SU-DHL-6 (cell line): ENCODE data around the gene GPR137C.

Experiments
- H2AFZ ChIP-seq: fragments of 200-600 bp; sonication (generic); 2 replicates; pipeline ENCODE4 v1.6.1; 2014; ENCODE audit warnings: low read depth, mild to moderate bottlenecking, moderate library complexity, mixed read lengths, antibody characterized with exemption, low read length; ENCODE audit not compliant: severe bottlenecking
- H3F3A ChIP-seq: fragments of 200-600 bp; shearing (Covaris generic); 2 replicates; pipeline ENCODE4 v1.6.0; 2016; ENCODE audit warnings: antibody characterized with exemption, mild to moderate bottlenecking; ENCODE audit not compliant: insufficient read depth
- H3K27ac ChIP-seq: fragments of 200-600 bp; sonication (generic); 2 replicates; pipeline ENCODE4 v1.5.1; 2016; ENCODE audit warnings: low read depth, mild to moderate bottlenecking, low read length, moderate library complexity, mixed read lengths
- H3K27me3 ChIP-seq: fragments of 200-600 bp; sonication (generic), shearing (Covaris generic); 2 replicates; pipeline ENCODE4 v1.6.0; 2014; ENCODE audit warnings: mild to moderate bottlenecking, low read length
- H3K36me3 ChIP-seq: fragments of 200-600 bp; sonication (generic); 2 replicates; pipeline ENCODE4 v1.6.1; 2014; ENCODE audit warnings: mild to moderate bottlenecking, low read length, mixed read lengths
- H3K4me2 ChIP-seq: fragments of 300-600, 200-600 bp; shearing (Covaris generic), sonication (generic); 2 replicates; pipeline ENCODE4 v1.6.0; 2014; ENCODE audit warnings: low read length, low read depth, mild to moderate bottlenecking; ENCODE audit not compliant: poor library complexity, severe bottlenecking
- H3K4me3 ChIP-seq: fragments of 200-600 bp; sonication (generic); 2 replicates; pipeline ENCODE4 v1.5.1; 2014; ENCODE audit warnings: antibody characterized with exemption, low read length, mild to moderate bottlenecking, mixed read lengths; ENCODE audit not compliant: insufficient read depth, poor library complexity, severe bottlenecking
- H3K79me2 ChIP-seq: fragments of 200-600 bp; sonication (generic); 2 replicates; pipeline ENCODE4 v1.6.1; 2014; ENCODE audit warnings: mild to moderate bottlenecking, low read length, moderate library complexity; ENCODE audit not compliant: insufficient read depth
- H3K9ac ChIP-seq: fragments of 200-600 bp; sonication (generic); 2 replicates; pipeline ENCODE4 v1.7.0; 2014; ENCODE audit warnings: mild to moderate bottlenecking, low read length
- H3K9me2 ChIP-seq: fragments of 200-600 bp; sonication (generic); replicated peaks from 2 replicates; pipeline ENCODE4 v1.6.1; 2014; ENCODE audit warnings: low read length; ENCODE audit not compliant: insufficient read depth
- H3K9me3 ChIP-seq: fragments of 200-600 bp; sonication (generic); 2 replicates; pipeline ENCODE4 v1.6.1; 2014; ENCODE audit warnings: low read length, mixed read lengths; ENCODE audit not compliant: insufficient read depth
- H4K20me1 ChIP-seq: fragments of 200-600 bp; sonication (generic); 2 replicates; pipeline ENCODE4 v1.6.1; 2014; ENCODE audit warnings: low read depth, mild to moderate bottlenecking, antibody characterized with exemption, low read length, moderate library complexity, mixed read lengths
- EZH2phosphoT487 ChIP-seq: fragments of 200-600 bp; sonication (generic), shearing (Covaris generic); conservative IDR thresholded peaks from 2 replicates; pipeline ENCODE4 v1.6.1; 2018; ENCODE audit warnings: mild to moderate bottlenecking, antibody characterized with exemption, low read length, moderate library complexity, mixed read lengths
- TF ChIP-seq, protein P1 (sequence below): fragments of 200-600 bp; sonication (generic); IDR thresholded peaks from one replicate; pipeline ENCODE4 v1.5.1; 2017; ENCODE audit warnings: antibody characterized with exemption, mild to moderate bottlenecking, low read length, moderate library complexity; ENCODE audit not compliant: insufficient read depth, poor library complexity, severe bottlenecking

Gene GPR137C

GRCh38 chr14:52551696-52552062 lies 957 bp upstream of the GPR137C start:
- no peaks in the 10 kb centered on the region for H3K9me2 ChIP-seq
- 0 out of 2 replicates have a peak, but pooled peaks cover 9% of the 10 kb centered on the region for H3K36me3 ChIP-seq
- H3K4me2 ChIP-seq: peak overlapping the region; percentile 92
- peaks cover 16% of the 10 kb centered on the region for H3F3A ChIP-seq
- TF ChIP-seq, protein P1, sequence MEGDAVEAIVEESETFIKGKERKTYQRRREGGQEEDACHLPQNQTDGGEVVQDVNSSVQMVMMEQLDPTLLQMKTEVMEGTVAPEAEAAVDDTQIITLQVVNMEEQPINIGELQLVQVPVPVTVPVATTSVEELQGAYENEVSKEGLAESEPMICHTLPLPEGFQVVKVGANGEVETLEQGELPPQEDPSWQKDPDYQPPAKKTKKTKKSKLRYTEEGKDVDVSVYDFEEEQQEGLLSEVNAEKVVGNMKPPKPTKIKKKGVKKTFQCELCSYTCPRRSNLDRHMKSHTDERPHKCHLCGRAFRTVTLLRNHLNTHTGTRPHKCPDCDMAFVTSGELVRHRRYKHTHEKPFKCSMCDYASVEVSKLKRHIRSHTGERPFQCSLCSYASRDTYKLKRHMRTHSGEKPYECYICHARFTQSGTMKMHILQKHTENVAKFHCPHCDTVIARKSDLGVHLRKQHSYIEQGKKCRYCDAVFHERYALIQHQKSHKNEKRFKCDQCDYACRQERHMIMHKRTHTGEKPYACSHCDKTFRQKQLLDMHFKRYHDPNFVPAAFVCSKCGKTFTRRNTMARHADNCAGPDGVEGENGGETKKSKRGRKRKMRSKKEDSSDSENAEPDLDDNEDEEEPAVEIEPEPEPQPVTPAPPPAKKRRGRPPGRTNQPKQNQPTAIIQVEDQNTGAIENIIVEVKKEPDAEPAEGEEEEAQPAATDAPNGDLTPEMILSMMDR: peak; percentile 40
- no peak for TF ChIP-seq EZH2phosphoT487
- H3K4me3 ChIP-seq: peak overlapping the region; percentile 85
- peak overlapping the region; percentile 86 for H3K9ac ChIP-seq
- H3K27ac ChIP-seq: peak overlapping the region; percentile 82
- H3K27me3 ChIP-seq: no peaks in the 10 kb centered on the region
- peaks cover 58% of the 10 kb centered on the region for H3K79me2 ChIP-seq
- no peaks in the 10 kb centered on the region for H4K20me1 ChIP-seq
- H2AFZ ChIP-seq: peak overlapping the region; percentile 75
- H3K9me3 ChIP-seq: no peaks in the 10 kb centered on the region

- Histone ChIP-seq H3K9ac (peak overlapping the region; percentile 85), H3K36me3 (0 out of 2 replicates have a peak, but pooled peaks cover 10% of the 10 kb centered on the region), H3K27ac (peak overlapping the region; percentile 56), H3K4me2 (peak overlapping the region; percentile 86), H2AFZ (peak overlapping the region; percentile 92), H3F3A (peaks cover 11% of the 10 kb centered on the region), H3K79me2 (peaks cover 43% of the 10 kb centered on the region), H3K9me3 (no peaks in the 10 kb centered on the region), H3K9me2 (no peaks in the 10 kb centered on the region), H4K20me1 (no peaks in the 10 kb centered on the region; the same call in 1 of the 2 replicates), H3K27me3 (no peaks in the 10 kb centered on the region), H3K4me3 (peak overlapping the region; percentile 96)
- TF ChIP-seq, protein P1: no peak
- TF ChIP-seq EZH2phosphoT487: no peak
These were observed 500 bp downstream of the GPR137C start for GRCh38 chr14:52553002-52553670.

GRCh38 chr14:52553671-52554575 lies 1.3 kb downstream of the GPR137C start:
- H4K20me1 ChIP-seq: no peaks in the 10 kb centered on the region; the same call in 1 of the 2 replicates
- 0 out of 2 replicates have a peak, but pooled peaks cover 10% of the 10 kb centered on the region for H3K36me3 ChIP-seq
- peak overlapping the region; percentile 96 for H3K4me3 ChIP-seq
- no peaks in the 10 kb centered on the region for H3K27me3 ChIP-seq
- peak overlapping the region; percentile 86 for H3K4me2 ChIP-seq
- no peaks in the 10 kb centered on the region for H3K9me2 ChIP-seq
- peak overlapping the region; percentile 56 for H3K27ac ChIP-seq
- H3F3A ChIP-seq: peaks cover 11% of the 10 kb centered on the region
- TF ChIP-seq, protein P1: no peak
- no peak for TF ChIP-seq EZH2phosphoT487
- no peaks in the 10 kb centered on the region for H3K9me3 ChIP-seq
- peak overlapping the region; percentile 85 for H3K9ac ChIP-seq
- H3K79me2 ChIP-seq: peaks cover 35% of the 10 kb centered on the region
- H2AFZ ChIP-seq: peak overlapping the region; percentile 92
